K562 (cell line): ENCODE results near the gene OPRL1. TPM values are rescaled to one million over a fixed set of nuclear protein-coding genes. Genes with fewer than 3 reads are reported as not detected.

Experiments used
- ATAC-seq: fragments of 200-7000 bp; cut with Tn5 transposase; 3 replicates; pipeline ENCODE4 v1.9.1; 2020; ENCODE audit warnings: moderate library complexity
- BruUV-seq: library from RNA; stranded (reverse); fragments of 400-500 nt; replicated peaks from 2 replicates; lab custom pipeline; 2021; lab: Mats Ljungman, UMichigan
- CTCF ChIA-PET: fragments of 300-600 bp; formaldehyde crosslinking; extraction: SDS; loops from one replicate; lab custom pipeline; 2021; ENCODE audit warnings: low intra/inter-chr PET ratio; lab: Yijun Ruan, JAX
- POLR2A ChIA-PET: fragments of 300-600, 350-650 bp; sonication (Branson Sonifier 250); formaldehyde crosslinking; extraction: SDS; loops from one replicate; lab custom pipeline; 2021; ENCODE audit warnings: antibody characterized with exemption, inconsistent platforms; lab: Yijun Ruan, JAX
- DNase-seq, 4 experiments: peaks; one replicate each; pipeline versions ENCODE4 v3.0.0 to v3.0.0-alpha.2; 2011 to 2018; ENCODE audit warnings: low spot score in 3 of 4, mixed read lengths in 3 of 4; ENCODE audit errors: extremely low read depth in 1 of 4
- FAIRE-seq: peaks from 2 replicates; lab custom pipeline; 2011; peaks lifted over from hg19 to GRCh38; lab: Jason Lieb, UNC
- H2AFZ ChIP-seq: 2 replicates; pipeline ENCODE4 v1.6.0; 2011; ENCODE audit warnings: low read depth, low read length, control low read depth, inconsistent platforms
- H3K27ac ChIP-seq: fragments of 200-600 bp; 3 replicates; pipeline ENCODE4 v1.8.0; 2011; ENCODE audit warnings: low read depth, mild to moderate bottlenecking, control low read depth, inconsistent platforms, low read length, moderate library complexity, mixed read lengths; ENCODE audit errors: extremely low read depth
- H3K27me3 ChIP-seq, 2 experiments: fragments of 300-600 bp in 1 of 2; 2 replicates in 1 of 2; 3 replicates in 1 of 2; pipeline versions ENCODE4 v1.6.0 to v1.8.0; 2011; ENCODE audit warnings: inconsistent platforms in 2 of 2, low read length in 2 of 2, mild to moderate bottlenecking in 1 of 2, mixed read lengths in 1 of 2, moderate library complexity in 1 of 2; ENCODE audit not compliant: control insufficient read depth in 2 of 2, insufficient read depth in 2 of 2
- H3K36me3 ChIP-seq: fragments of 300-600 bp; 3 replicates; pipeline ENCODE4 v1.8.0; 2011; ENCODE audit warnings: mild to moderate bottlenecking, low read length, inconsistent platforms; ENCODE audit not compliant: control insufficient read depth, insufficient read depth
- H3K4me1 ChIP-seq, 2 experiments: fragments of 200-600 bp in 1 of 2; replicated peaks in 1 of 2; 2 replicates in 1 of 2; 3 replicates in 1 of 2; pipeline versions ENCODE4 v1.5.1 to v1.8.0; 2011; ENCODE audit warnings: inconsistent platforms in 2 of 2, low read length in 2 of 2, mild to moderate bottlenecking in 1 of 2, mixed read lengths in 1 of 2, moderate library complexity in 1 of 2; ENCODE audit not compliant: control insufficient read depth in 2 of 2, insufficient read depth in 2 of 2
- H3K4me2 ChIP-seq: 2 replicates; pipeline ENCODE4 v1.6.1; 2011; ENCODE audit warnings: low read length, control low read depth, inconsistent platforms, mixed read lengths; ENCODE audit not compliant: insufficient read depth
- H3K4me3 ChIP-seq: fragments of 200-600 bp; sonication (generic), shearing (Covaris generic); 2 replicates; pipeline ENCODE4 v1.5.1; 2016; ENCODE audit warnings: control low read depth, inconsistent platforms
- H3K79me2 ChIP-seq: fragments of 200-600 bp; 3 replicates; pipeline ENCODE4 v1.8.0; 2011; ENCODE audit warnings: low read length, inconsistent platforms; ENCODE audit not compliant: control insufficient read depth, insufficient read depth
- H3K9ac ChIP-seq, 2 experiments: 2 replicates each; pipeline versions ENCODE4 v1.6.0 to v1.6.1; 2011; ENCODE audit warnings: low read depth in 2 of 2, low read length in 2 of 2, control low read depth in 1 of 2, inconsistent platforms in 1 of 2, mild to moderate bottlenecking in 1 of 2, mixed read lengths in 1 of 2; ENCODE audit not compliant: insufficient read depth in 1 of 2
- H3K9me1 ChIP-seq: one replicate; pipeline ENCODE4 v1.6.0; 2011; ENCODE audit warnings: inconsistent platforms, mild to moderate bottlenecking, low read length, moderate library complexity; ENCODE audit not compliant: control insufficient read depth, insufficient read depth
- H3K9me3 ChIP-seq: replicated peaks from 2 replicates; pipeline ENCODE4 v1.5.1; 2011; ENCODE audit warnings: low read depth, low read length, inconsistent platforms; ENCODE audit not compliant: control insufficient read depth, insufficient read depth
- H4K20me1 ChIP-seq: replicated peaks from 2 replicates; pipeline ENCODE4 v1.6.1; 2011; ENCODE audit warnings: low read length, inconsistent platforms, mixed read lengths; ENCODE audit not compliant: control insufficient read depth, insufficient read depth
- CHD1 ChIP-seq: fragments of 200-600 bp; sonication (generic); IDR thresholded peaks from one replicate; pipeline ENCODE4 v1.6.1; 2012; ENCODE audit warnings: mild to moderate bottlenecking, moderate library complexity, low read length, inconsistent platforms
- CTCF ChIP-seq, 3 experiments: IDR thresholded peaks in 2 of 3; conservative IDR thresholded peaks in 1 of 3; 2 replicates each; pipeline ENCODE4 v1.5.1; 2011 to 2012; ENCODE audit warnings: low read length in 3 of 3, mild to moderate bottlenecking in 3 of 3, control low read depth in 2 of 3, improper control_type of control experiment in 1 of 3, inconsistent platforms in 1 of 3, low read depth in 1 of 3, mixed read lengths in 1 of 3, moderate library complexity in 1 of 3; ENCODE audit not compliant: insufficient read depth in 2 of 3
- EGR1 ChIP-seq: fragments of 450-650 bp; conservative IDR thresholded peaks from 2 replicates; pipeline ENCODE4 v1.6.1; 2017; ENCODE audit warnings: mild to moderate bottlenecking
- ELF2 ChIP-seq: fragments of 250-450 bp; sonication (Bioruptor Pico); IDR thresholded peaks from 2 replicates; pipeline ENCODE4 v1.5.0; 2021; ENCODE audit warnings: mild to moderate bottlenecking
- ELK1 ChIP-seq: sonication (generic); formaldehyde crosslinking; IDR thresholded peaks from 2 replicates; pipeline ENCODE4 v1.8.1; 2022; ENCODE audit warnings: missing genetic modification reagents
- GATAD2B ChIP-seq: fragments of 450-650 bp; IDR thresholded peaks from 2 replicates; pipeline ENCODE4 v1.6.1; 2017; ENCODE audit warnings: mild to moderate bottlenecking, borderline replicate concordance
- HDAC2 ChIP-seq: fragments of 450-650 bp; IDR thresholded peaks from 2 replicates; pipeline ENCODE4 v1.6.1; 2016; ENCODE audit warnings: mild to moderate bottlenecking
- HNRNPLL ChIP-seq: fragments of 200-400 bp; formaldehyde crosslinking; IDR thresholded peaks from 2 replicates; pipeline ENCODE4 v1.6.1; 2017; ENCODE audit warnings: low read length, low read depth, mild to moderate bottlenecking; ENCODE audit not compliant: poor library complexity, severe bottlenecking
- PHF8 ChIP-seq: fragments of 200-600 bp; sonication (generic); IDR thresholded peaks from 2 replicates; pipeline ENCODE4 v1.6.1; 2012; ENCODE audit warnings: mixed run types, mild to moderate bottlenecking, inconsistent platforms, low read length, moderate library complexity, borderline replicate concordance
- POLR2G ChIP-seq: fragments of 200-400 bp; formaldehyde crosslinking; IDR thresholded peaks from 2 replicates; pipeline ENCODE4 v1.6.1; 2017; ENCODE audit warnings: low read depth, mild to moderate bottlenecking, antibody characterized with exemption, low read length, moderate library complexity
- PPARD ChIP-seq: fragments of 250-450 bp; sonication (Bioruptor Pico); IDR thresholded peaks from 2 replicates; pipeline ENCODE4 v1.8.0; 2022; ENCODE audit warnings: inconsistent platforms, mild to moderate bottlenecking, moderate library complexity
- RBFOX2 ChIP-seq: fragments of 200-400 bp; formaldehyde crosslinking; IDR thresholded peaks from 2 replicates; pipeline ENCODE4 v1.6.1; 2017; ENCODE audit warnings: low read depth, mild to moderate bottlenecking, low read length, moderate library complexity
- VEZF1 ChIP-seq: fragments of 200-800 bp; sonication (Bioruptor generic); IDR thresholded peaks from 2 replicates; pipeline ENCODE4 v1.6.1; 2017; ENCODE audit warnings: missing genetic modification characterization, missing compliant biosample characterization
- ZBTB7A ChIP-seq: IDR thresholded peaks from 2 replicates; pipeline ENCODE4 v1.6.1; 2011; ENCODE audit warnings: low read depth, mild to moderate bottlenecking, low read length, moderate library complexity, borderline replicate concordance; ENCODE audit not compliant: control insufficient read depth
- ZNF197 ChIP-seq: fragments of 200-800 bp; sonication (Bioruptor generic); IDR thresholded peaks from 2 replicates; pipeline ENCODE4 v1.6.1; 2016; ENCODE audit warnings: low read depth, missing genetic modification characterization, missing compliant biosample characterization
- ZNF584 ChIP-seq: fragments of 200-800 bp; sonication (Bioruptor generic); IDR thresholded peaks from 2 replicates; pipeline ENCODE4 v1.6.1; 2016; ENCODE audit warnings: low read depth, mild to moderate bottlenecking, missing genetic modification characterization, missing compliant biosample characterization
- WGBS: fragments of 100-300 bp; shearing (Covaris generic); methylation state at CpG from one replicate; pipeline ENCODE4 v1.1.6; 2016; ENCODE audit warnings: low coverage, mixed read lengths; ENCODE audit not compliant: insufficient coverage; ENCODE audit errors: missing lambda C conversion rate; 5-methylcytosine and 5-hydroxymethylcytosine counted together
- in situ Hi-C: fragments of 300-500 bp; cut with MboI; formaldehyde crosslinking; loops from 4 replicates; pipeline ENCODE4 v1.15.0; 2018; ENCODE audit warnings: inconsistent platforms, mixed read lengths
- intact Hi-C: fragments of 100-400 bp; cut with micrococcal nuclease; formaldehyde crosslinking; loops from 2 replicates; pipeline ENCODE4 v1.14.2; 2022
- polyA plus RNA-seq, 8 experiments: library from polyadenylated mRNA; depleted of rRNA in 4 of 8; stranded (reverse) in 5 of 8; unstranded in 3 of 8; fragments of >200 nt; fragmentation: Nextera tagmentation in 2 of 8; fragmentation: Illumina TruSeq in 1 of 8; extraction: Ambion mirVana in 2 of 8; extraction: Trizol in 1 of 8; gene quantifications; 2 replicates each; pipeline versions ENCODE4 v1.2.1 to v1.2.3, GENCODE V29; 2011 to 2014; ENCODE audit warnings: inconsistent platforms in 1 of 8, missing spikeins in 1 of 8
- total RNA-seq, 7 experiments: library from RNA; depleted of rRNA in 6 of 7; stranded (reverse); fragments of >200 nt in 6 of 7; fragmentation: Illumina TruSeq in 2 of 7; extraction: Trizol in 2 of 7; gene quantifications; 2 replicates each; pipeline versions ENCODE4 v1.2.1 to v1.2.3, GENCODE V29; 2011 to 2021; ENCODE audit warnings: low replicate concordance in 1 of 7

The OPRL1 gene
- total and polyA plus RNA-seq, 9 of the 15 experiments (the other 6 are each of a cell fraction or from before 2014, with no cell fraction given) = 0.06 to 0.33 (median 0.11) TPM; not detected in 2

- ATAC-seq (peak; percentile 52), DNase-seq (peak; percentile 73 to 90 (median 83)), FAIRE-seq (no peak)
- H3K27ac ChIP-seq = peak within 1 kb of the TSS; percentile 85
- BruUV-seq = no TSS peak
- intact Hi-C loops = no loop called here
- CTCF ChIA-PET = no interaction called here
- peak within 1 kb of the TSS; percentile 68 to 93 for H3K9ac ChIP-seq
- H3K9me3 ChIP-seq = no peaks in the 10 kb centered on the region
- H3K4me3 ChIP-seq = peak within 1 kb of the TSS; percentile 48
- peaks cover 12% of the 10 kb centered on the region; the same call in 1 of the 3 replicates for H3K36me3 ChIP-seq
- H3K79me2 ChIP-seq = peaks cover 12% of the 10 kb centered on the region
- 0% methylated on average over 5 of the region's 111 CpGs for WGBS
- peaks cover 4% of the 10 kb centered on the region for H3K9me1 ChIP-seq
- H3K4me2 ChIP-seq = peak within 1 kb of the TSS; percentile 82
- in situ Hi-C loops = no loop called here
- H3K4me1 ChIP-seq = peaks cover 40 to 88% of the 10 kb centered on the region in 2 experiments
- H4K20me1 ChIP-seq = no peaks in the 10 kb centered on the region
- no peaks in the 10 kb centered on the region for H3K27me3 ChIP-seq
- H2AFZ ChIP-seq = peak within 1 kb of the TSS; percentile 92
- POLR2A ChIA-PET = interaction anchor here (1.0 to 1.1 kb wide), 2 partner anchors 8 to 9 kb away, joined by 3 read pairs; no protein-coding TSS in a partner anchor
- TF ChIP-seq ZNF584 (no peak), RBFOX2 (peak; percentile 60), PHF8 (peak; percentile 32; the same call in 1 of the 2 replicates), CHD1 (peak; percentile 69), GATAD2B (peak; percentile 52; the same call in 1 of the 2 replicates), HNRNPLL (no peak), POLR2G (peak; percentile 83), ZNF197 (CRISPR knock-in tag) (0 out of 2 replicates have a peak, but pooled peaks have one; percentile 23), ELK1 (CRISPR knock-in tag) (no peak), VEZF1 (CRISPR knock-in tag) (peak; percentile 80), CTCF (IDR thresholded peaks at IDR 0.05 in 2 of 3, conservative IDR thresholded peaks at IDR 0.05 in 1 of 3; ENCODE audit: insufficient read depth in 2 of 3, low read depth in 1 of 3, low read length in 3 of 3) (peak in 1 of 3 experiments; percentile 39; a peak in 3 of 6 replicates), PPARD (CRISPR knock-in tag) (no peak), HDAC2 (no peak), ELF2 (CRISPR knock-in tag) (no peak), ZBTB7A (peak; percentile 71; the same call in 1 of the 2 replicates), EGR1 (peak; percentile 84; the same call in 1 of the 2 replicates)
Measured at GRCh38 chr20:64049060-64049877, 30.6 kb upstream of the OPRL1 start, which contains the start of gene SOX18. Gene SOX18, minus strand, starts transcription at chr20:64049639. Its CDS starts 123 bp downstream, at chr20:64049516.
